GM13977 (cell line): ENCODE data around the gene NNMT.

Source experiments
- DNase-seq: peaks from one replicate; pipeline ENCODE4 v3.0.0; 2012; ENCODE audit warnings: low spot score
- CTCF ChIP-seq: IDR thresholded peaks from 2 replicates; pipeline ENCODE4 v1.5.1; 2012; ENCODE audit warnings: mild to moderate bottlenecking, control low read depth; ENCODE audit not compliant: insufficient read depth; ENCODE audit errors: extremely low read depth, missing control alignments
- in situ Hi-C: fragments of 300-500 bp; cut with MboI; formaldehyde crosslinking; loops from one replicate; pipeline ENCODE4 v1.12.0; 2022; ENCODE audit warnings: low sequenced_read_pairs, low pct_unique_long_range_greater_than_20kb, mixed read lengths, inconsistent platforms; ENCODE audit not compliant: unreplicated experiment

Gene NNMT

GRCh38 chr11:114301927-114302326 lies 5.7 kb downstream of the NNMT start:
- in situ Hi-C loops, result no loop called here
- TF ChIP-seq CTCF, result no peak
- no peak for DNase-seq

GRCh38 chr11:114302663-114303062 lies 6.5 kb downstream of the NNMT start:
- TF ChIP-seq CTCF, result no peak
- in situ Hi-C loops, result no loop called here
- no peak for DNase-seq

GRCh38 chr11:114304065-114304464 lies 7.9 kb downstream of the NNMT start:
- in situ Hi-C loops, result no loop called here
- no peak for DNase-seq
- TF ChIP-seq CTCF, result no peak

- DNase-seq, result no peak
- TF ChIP-seq CTCF, result no peak
- in situ Hi-C loops, result no loop called here
These were observed 8.8 kb downstream of the NNMT start for GRCh38 chr11:114304969-114305368.

- in situ Hi-C loops, result no loop called here
- DNase-seq, result no peak
- TF ChIP-seq CTCF, result no peak
These were observed 11.5 kb downstream of the NNMT start for GRCh38 chr11:114307524-114308203.

GRCh38 chr11:114308689-114309089 lies 12.5 kb downstream of the NNMT start:
- TF ChIP-seq CTCF, result no peak
- no peak for DNase-seq
- in situ Hi-C loops, result no loop called here
